Measurements from ENCODE around the gene PCAT7.

The PCAT7 gene

GRCh38 chr9:94606646-94607422 is 52.0 kb downstream of the PCAT7 start:
- no peak for DNase-seq

GRCh38 chr9:94607423-94607691 is 52.5 kb downstream of the PCAT7 start:
- DNase-seq: no peak

GRCh38 chr9:94610181-94610606 is 55.3 kb downstream of the PCAT7 start:
- DNase-seq: no peak

- no peak for DNase-seq
Observed at GRCh38 chr9:94611638-94612068, 56.8 kb downstream of the PCAT7 start.

- DNase-seq: no peak
Observed at GRCh38 chr9:94612071-94612470, 57.2 kb downstream of the PCAT7 start.

DNA sequence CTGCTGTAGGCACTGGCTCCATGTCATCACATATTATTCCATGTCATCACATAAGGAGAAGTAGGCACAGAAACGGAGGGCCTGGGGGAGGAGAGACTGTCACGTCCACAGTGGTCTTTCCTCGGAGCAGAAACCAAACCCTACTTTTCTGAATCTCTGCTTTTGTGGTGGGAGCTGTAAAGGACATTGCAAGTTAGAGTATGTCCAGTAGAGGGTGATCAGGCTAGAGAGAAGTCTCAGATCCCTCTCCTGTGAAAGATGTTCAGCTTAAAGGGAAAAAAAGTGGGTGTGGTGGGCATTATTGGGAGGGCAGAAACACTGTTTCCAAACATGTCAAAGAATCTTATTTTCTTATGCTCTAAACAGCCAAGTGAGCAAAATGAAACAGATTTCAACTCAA is 58.1 kb downstream of the PCAT7 start:
- DNase-seq: no peak

DNA sequence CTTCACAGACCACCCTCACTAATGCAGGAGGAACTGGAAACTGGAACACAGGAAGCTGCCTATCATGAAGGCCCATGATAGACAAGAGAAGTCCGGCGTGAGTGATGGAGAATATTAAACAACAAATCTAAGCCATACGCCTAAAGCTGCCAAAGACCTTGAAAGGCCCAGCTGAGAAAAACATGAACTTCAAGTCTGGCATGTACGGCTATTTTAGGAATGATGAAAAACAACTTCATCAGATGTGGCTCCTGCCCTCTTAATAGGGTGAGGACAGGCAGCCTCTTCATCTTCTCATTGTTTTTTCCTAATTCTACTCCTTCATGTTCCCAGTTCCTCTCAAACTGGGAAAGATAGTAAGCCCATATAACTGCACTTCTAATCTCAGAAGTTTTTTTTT is 64.1 kb downstream of the PCAT7 start:
- no peak for DNase-seq

Data from NCI-H2107 (cell line).